ENCODE results near the gene DPP6.

Gene DPP6

GRCh38 chr7:154232700-154233099, 180.5 kb downstream of the DPP6 start:
- no peak for DNase-seq (ENCODE audit: low read depth)

DNA sequence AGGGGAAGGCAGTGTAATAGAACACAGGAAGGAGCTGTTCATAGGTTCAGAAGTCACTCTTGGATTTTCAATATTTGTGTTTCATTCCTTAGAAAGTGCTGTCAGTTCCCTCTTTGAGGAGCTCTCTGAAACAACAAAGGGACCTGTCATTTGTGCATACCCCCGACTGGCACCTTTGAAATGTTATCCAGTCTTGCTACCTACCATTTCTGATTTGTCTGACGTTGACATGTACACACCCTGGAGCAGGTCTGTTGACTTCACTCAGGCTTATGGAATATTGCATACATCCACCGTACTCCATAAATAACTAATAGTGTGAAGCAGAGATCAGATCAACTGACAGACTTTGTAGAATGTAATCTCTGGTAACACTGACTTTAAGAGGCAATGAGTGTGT, 189.8 kb downstream of the DPP6 start:
- no peak for DNase-seq (ENCODE audit: low read depth)

DNA sequence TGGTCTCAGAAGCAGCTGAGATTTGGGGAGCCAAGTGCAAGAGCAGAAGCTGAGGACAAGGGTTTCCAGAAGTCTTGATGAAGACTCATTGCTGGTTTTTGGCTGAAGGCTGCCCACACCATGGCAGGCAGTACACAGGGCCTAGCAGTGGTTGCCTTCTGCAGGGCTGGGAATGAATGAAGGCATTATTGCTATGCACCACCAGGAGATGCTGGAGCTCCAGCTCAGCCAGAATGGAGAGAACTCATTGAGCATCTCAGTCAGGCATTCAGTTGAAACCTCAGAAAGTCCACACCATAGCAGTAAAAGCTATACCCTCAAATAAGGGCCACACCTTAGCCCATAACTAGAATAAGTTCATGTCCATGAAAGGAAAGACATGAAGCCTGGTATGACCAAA, 190.5 kb downstream of the DPP6 start:
- DNase-seq (ENCODE audit: low read depth): no peak

DNA sequence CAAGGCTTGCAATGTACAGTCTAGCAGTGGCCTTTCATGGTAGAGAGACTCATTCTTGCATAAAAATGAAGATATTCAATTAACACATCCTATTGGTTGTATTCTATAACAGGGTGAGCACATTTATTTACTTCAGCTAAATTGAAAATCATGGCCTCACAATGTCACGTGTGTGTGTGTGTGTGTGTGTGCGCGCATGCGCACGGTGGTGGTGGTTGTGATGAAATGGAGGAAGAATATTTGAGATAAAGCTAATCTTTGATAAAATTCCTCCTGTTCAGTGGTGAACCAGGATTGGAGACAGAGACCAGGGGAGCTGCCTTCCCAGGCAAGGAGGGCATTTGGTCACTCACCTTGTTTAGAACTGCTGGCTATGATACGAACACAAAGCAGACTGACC, 199.8 kb downstream of the DPP6 start:
- DNase-seq (ENCODE audit: low read depth): no peak

DNA sequence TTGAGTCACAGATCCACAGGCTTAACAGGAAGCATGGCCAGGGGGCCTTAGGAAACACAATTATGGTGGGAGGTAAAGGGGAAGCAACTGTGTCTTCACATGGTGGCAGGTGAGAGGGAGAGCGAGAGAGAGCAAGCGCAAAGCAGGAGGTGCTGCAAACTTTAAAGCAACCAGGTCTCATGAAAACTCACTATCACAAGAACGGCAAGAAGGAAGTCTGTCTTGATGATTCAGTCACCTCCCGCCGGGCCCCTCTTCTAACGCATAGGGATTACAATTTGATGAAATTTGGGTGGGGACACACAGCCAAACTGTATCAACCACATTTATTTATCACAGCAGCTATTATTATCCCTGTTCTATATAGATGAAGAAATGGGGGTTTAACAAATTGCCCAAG, 201.6 kb downstream of the DPP6 start:
- DNase-seq (ENCODE audit: low read depth): no peak

DNA sequence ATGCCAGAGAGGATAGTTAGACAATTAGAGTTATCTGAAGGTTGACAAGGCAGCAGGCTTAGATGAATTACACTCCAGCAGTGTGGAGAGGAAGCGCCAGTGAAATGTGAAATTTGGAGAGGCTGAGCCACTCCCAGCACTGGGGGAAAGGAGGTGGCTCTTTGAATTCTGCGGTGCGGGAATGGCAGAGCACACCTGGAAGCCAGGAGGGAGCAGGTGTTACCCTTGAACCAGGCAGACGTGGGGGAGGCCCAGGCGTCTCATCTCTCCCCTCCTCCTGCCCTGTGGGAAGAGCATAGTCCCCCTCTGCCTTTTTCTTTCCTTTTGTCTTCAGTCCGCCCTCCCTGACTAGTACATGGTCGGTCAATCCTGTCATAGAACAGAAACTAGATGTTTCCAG, 203.1 kb downstream of the DPP6 start:
- DNase-seq (ENCODE audit: low read depth): no peak

DNA sequence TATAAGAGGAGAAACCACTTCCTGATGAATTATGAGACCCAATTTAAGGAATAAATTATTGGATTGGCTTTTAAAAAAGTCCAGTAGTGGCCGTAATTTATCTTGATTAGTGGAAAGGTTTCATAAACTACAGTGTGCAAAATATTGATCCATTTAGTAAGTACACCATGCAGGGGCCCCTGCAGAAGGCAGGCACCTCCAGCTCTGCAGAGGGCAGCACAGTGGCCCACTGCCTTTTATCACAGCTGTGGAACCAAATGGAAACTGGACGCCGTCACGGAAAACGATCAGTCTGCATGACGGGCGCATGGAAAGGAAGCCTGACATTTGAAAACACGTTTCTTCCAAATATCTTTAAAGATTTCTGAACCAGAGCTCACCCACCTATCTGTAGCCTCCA, 204.0 kb downstream of the DPP6 start:
- DNase-seq (ENCODE audit: low read depth): no peak

GRCh38 chr7:154259396-154259795, 207.2 kb downstream of the DPP6 start:
- no peak for DNase-seq (ENCODE audit: low read depth)

- DNase-seq (ENCODE audit: low read depth): no peak
Measured at GRCh38 chr7:154287356-154287755, 235.2 kb downstream of the DPP6 start.

DNA sequence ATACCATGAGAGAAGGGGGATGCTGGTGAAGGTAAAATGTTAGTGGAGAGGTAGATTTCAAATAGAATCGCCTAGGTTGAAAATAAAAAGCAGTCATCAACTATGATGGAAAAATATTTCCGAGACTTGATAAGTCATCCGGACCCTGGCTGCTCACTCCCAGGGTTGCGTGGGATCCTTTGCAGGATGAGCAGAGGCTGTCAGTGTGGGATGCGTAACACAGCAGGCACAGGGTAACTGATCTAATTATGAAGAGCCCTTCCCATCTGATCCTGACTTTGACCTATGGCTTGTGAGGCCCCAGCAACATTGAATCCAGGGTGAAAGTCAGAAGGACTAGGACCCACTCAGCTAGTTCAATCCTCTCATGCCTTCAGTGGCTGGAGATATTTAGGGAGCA, 236.9 kb downstream of the DPP6 start:
- no peak for DNase-seq (ENCODE audit: low read depth)

- no peak for DNase-seq (ENCODE audit: low read depth)
Measured at GRCh38 chr7:154296443-154296842, 244.2 kb downstream of the DPP6 start.

- no peak for DNase-seq (ENCODE audit: low read depth)
Measured at GRCh38 chr7:154299736-154300135, 247.5 kb downstream of the DPP6 start.

- no peak for DNase-seq (ENCODE audit: low read depth)
Measured at GRCh38 chr7:154302380-154302779, 250.2 kb downstream of the DPP6 start.

DNA sequence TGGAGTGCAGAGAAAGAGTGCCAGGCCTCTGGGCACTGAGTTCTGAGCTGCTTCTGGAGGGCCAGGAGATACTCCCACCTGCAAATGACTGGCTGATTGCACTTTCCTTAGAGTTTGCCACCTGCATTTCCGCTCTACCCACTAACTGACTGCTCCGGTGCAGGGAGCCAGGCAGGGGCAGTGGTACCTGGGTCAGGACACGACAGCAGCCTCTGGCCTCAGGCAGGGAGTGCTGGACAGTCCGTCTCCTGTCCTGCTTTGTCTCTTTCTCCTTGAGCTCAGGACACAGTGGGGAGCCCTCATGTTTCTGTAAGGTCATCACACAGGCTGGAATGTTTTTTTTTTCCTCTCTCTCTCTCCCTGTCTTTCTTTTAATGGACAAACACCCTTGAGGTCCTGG, 252.0 kb downstream of the DPP6 start:
- no peak for DNase-seq (ENCODE audit: low read depth)

GRCh38 chr7:154304740-154305700, 252.8 kb downstream of the DPP6 start:
- no peak for DNase-seq (ENCODE audit: low read depth)

DNA sequence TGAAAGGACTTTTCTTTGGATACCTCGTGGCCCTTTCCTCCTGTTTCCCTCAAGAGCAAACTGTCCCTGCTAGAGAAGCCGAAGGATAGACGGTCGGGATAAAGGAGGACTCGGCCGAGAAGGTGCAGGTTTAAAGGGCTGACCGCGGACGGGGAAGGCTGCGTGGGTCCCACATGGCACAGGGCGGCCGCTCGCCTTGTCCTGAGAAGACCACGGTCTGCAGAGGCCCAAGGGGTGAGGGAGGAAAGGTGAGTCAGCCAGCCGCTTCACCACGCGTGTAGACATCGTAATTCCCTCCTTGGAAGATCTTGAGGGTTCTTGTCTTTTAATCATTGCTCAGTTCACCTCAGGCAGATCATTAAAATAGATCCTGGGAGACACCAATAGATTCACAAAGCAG, 253.8 kb downstream of the DPP6 start:
- no peak for DNase-seq (ENCODE audit: low read depth)

GRCh38 chr7:154308928-154309327, 256.7 kb downstream of the DPP6 start:
- DNase-seq (ENCODE audit: low read depth): no peak

- no peak for DNase-seq (ENCODE audit: low read depth)
Measured at GRCh38 chr7:154310114-154310513, 257.9 kb downstream of the DPP6 start.

GRCh38 chr7:154324196-154324595, 272.0 kb downstream of the DPP6 start:
- DNase-seq (ENCODE audit: low read depth): no peak

GRCh38 chr7:154326421-154326820, 274.2 kb downstream of the DPP6 start:
- no peak for DNase-seq (ENCODE audit: low read depth)

DNA sequence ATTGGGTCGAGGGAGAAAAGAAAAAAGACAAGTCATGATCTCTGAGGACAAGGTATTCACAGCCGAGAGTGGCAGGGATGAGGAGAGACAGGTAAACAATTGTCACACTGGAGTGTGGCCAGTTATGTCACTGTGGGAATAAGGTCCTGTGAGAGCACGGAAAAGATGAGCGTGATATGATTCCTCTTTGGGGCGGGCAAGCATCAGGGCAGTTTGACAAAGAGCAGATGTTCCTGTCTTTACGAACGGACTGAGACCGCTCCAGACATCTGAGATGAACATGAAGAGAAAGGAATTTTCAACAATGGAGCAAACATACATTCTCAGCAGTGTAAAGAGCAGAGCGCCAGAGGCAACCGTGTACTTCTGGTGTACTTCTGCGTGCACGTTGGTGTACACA, 278.1 kb downstream of the DPP6 start:
- no peak for DNase-seq (ENCODE audit: low read depth)

- no peak for DNase-seq (ENCODE audit: low read depth)
Measured at GRCh38 chr7:154332811-154333580, 280.8 kb downstream of the DPP6 start.

- no peak for DNase-seq (ENCODE audit: low read depth)
Measured at GRCh38 chr7:154336295-154336694, 284.1 kb downstream of the DPP6 start.

Measured in amniotic epithelial cell (primary cell).